ENCODE results near the gene TMEM9.

TMEM9 gene

DNA sequence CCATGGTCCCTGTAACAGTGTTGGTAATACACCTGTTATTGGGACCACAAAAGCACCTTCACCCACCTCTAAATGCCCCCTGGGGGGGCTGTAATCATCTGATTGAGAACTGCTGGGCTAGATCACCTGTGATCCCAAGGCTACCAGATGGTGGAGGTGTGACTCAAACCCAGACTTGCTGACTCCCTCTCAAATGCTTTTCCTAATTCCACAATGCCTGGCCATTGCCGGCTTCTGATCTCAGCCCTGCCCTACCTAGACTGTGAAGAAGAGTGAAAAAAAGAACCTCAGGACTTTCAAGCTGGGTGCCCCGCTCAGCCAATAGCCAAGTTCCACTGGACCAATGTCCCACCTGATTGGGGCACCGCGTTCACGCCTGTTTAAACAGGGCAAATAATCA, 9.6 kb downstream of the TMEM9 start:
- DNase-seq: no peak

DNA sequence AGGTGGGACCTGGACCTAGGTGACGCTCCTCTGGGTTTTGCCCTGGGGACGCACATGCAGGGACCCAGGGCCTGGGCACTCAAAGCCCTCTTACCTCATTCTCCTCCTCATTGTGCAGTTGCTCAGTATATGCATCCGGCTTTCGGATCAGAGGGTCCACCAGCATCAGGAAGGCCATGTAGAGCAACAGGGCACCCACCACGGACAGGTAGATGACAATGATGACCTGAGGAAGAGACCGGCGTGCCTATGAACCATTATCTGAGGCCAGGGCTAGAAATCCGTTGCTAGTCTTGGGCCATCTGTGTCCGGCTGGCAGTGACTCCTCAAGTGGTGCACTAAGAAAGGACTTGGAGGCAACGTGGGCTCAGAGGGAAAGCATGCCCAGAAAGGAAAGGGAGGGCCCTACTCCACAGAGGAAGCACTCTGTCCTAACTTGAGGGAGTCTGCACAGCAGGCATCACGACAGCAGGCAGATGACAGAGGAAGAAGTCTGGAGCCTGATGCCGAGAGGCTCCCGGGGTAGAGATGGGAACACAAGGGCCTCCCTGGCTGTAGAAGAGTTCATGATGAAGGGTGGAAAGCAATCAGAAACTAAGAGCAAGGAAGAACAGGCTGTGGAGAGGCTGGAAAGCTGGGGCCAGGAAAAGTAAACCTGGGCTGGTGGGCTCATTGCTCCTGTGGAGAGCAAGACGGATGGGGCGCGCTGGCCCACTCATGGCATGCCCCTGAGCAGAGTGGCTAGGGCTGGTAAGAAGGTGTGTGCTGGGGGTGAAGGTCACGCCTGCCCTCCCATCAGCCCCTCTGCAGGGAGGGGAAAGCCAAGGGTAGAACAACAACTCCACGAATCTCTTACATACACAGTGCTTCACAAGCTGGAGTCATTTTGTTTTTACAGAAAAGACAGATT, 10.3 kb downstream of the TMEM9 start:
- no peak for DNase-seq

DNA sequence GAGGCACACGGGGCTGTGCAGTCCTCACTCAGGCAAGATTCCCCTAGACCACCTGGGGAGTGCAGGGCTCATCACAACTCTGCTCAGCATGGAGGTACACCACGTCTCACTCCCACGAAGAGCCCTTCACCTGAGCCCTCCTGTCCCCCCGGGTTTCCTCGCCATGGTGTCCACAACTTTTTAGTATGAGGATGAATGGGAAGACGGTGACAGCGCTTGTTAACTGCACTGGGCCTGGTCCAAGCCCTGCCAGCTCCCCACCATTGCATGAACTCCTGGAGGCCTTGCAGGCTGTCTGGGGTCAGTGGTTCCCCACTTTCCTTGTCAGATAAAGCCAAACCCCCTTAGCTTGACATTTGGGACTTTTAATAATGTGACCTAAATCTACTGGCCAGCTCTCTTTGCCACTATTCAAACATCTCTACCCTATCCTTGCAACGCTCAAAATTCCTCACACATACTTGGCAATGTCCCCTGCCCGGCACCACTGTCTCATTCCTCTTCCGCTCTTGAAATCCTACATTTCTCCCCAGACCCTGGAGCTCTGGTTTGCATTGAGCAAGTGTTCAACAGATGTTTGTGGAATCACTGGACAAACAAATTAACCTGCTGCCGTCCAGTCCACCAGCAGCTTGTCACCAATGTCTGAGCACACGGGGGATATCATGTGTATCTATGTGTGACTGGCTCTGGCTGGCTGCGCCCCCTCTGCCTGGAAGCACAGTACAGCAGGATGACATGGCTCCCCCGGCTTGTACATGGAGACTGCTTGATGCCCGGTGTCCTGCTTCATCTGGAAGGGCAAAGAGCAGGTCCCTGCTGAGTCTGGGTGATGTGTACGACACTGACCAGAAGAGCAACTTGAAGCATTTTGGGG, 11.2 kb downstream of the TMEM9 start:
- DNase-seq: no peak

DNA sequence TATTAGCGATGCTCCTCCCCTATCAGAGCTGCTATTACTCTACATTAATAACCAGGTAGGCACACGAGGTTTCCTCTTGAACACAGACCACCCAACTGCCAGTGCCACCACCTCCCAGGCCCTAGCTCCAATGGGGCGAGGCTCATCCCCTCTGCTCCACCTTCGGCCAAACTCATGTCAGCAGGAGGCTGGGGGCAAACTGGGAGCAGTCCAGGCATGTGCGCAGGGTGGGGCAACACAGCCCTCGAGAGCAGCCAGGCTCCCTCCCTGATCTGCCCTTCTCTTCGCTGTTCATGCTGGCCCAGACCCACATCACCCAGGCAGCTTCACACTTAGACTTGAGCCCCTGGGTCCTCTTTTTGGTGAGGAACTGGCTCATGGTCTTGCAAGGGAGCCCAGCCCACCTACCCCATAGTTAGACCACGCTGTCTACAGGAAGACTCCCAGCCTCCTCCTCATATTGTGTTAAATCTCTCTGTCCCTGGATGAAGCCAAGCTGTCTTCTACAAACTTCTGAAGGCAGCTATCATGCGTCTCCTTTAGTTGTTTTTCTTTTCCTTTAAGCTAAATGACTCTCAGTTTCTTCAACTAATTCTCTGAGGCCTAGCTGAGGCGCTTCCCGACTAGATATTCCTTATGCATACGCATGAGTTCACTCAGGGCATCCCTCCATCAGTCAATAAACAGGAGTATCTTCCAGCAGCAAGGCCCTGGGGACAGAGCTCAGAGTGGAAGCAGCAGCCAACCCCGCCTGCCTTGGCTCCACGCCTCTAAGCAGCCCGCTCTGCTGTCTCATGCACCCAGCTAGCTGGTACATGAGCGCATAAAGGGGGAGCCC, 12.0 kb downstream of the TMEM9 start:
- no peak for DNase-seq

DNA sequence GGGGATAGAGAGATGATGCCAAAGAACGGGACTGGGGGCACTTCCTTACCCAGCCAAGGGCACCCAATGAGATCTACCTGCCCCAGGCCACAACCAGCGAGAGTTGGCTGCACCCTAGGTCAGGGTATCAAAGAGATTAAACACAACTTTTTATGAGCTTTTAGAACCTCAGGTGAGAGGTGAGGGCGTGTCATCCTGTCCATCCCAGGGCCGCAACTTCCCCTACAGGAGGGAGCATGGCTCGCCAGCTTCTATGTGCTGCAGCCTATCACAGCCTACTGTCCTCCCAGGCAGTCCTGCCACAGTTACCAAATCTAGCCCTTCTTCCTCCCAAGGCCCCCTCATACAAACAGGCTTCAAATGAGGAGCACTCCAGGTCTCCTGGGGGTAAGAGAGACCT, 12.9 kb downstream of the TMEM9 start:
- no peak for DNase-seq

DNA sequence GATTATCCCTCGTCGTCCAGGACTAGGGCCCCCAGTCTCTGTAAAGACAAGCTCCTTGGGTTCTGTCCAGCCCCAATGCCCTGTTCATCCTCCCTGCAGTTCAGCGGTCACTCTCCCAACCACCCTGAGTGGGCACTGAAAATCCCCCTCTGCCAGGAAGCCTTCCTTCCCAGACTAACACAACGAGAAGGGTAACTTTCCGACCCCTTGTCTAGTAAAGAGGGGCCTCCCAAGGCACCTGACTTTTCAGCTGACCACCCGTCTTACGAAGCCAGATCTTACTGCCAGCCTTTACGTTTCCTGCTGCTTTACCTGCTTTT, 13.4 kb downstream of the TMEM9 start:
- DNase-seq: no peak

DNA sequence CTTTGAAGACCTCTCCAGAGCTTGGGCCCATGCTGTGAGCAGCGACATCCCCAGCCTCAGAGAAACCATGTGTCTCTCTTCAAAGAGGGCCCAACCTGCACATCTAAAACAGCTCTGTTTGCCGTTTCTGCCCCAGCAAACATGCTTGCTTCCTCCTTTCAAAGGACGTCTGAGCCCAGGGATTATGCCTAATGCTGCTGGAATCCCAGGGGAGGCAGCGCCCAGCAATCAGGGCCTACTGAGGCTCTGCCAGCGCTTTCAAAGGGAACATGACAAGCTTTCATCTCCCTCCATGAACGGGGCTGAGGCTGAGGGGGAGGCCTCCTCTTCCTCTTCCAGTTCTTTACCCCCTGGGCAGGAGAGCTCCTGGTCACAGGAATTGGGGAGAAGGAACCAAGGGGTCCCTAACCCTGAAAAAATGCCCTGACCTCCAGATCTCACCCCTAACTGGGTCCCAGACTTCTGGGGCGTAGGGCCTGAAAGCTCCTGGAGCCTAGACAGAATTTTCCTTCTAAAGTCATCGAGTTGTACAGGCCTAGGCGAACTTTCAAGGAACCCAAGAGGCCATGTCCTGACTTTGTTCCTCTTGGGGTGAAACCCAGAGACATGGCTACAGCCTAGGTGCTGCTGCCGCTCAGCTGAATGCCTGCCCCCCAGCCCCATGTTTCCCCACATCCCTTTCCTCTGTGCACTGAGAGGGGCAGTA, 13.9 kb downstream of the TMEM9 start:
- no peak for DNase-seq

DNA sequence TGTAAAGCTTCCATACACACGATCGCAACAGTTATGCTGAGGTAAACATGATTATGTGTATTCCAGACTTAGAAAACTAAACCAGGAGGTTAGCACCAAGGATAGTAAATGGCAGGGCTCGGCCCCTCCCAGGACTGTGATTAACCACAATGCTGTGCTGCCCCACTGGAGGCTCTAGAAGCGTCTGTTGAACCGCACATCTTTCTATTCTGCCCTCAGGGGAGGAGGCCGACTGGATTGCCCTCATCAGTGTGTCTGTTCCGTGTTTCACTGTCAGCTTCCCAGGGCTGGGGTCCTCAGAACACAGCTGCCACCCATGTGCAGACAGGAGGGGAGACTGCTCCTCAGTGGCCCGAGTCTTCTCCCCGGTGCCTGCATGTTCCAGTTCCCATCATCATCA, 14.5 kb downstream of the TMEM9 start:
- DNase-seq: no peak

DNA sequence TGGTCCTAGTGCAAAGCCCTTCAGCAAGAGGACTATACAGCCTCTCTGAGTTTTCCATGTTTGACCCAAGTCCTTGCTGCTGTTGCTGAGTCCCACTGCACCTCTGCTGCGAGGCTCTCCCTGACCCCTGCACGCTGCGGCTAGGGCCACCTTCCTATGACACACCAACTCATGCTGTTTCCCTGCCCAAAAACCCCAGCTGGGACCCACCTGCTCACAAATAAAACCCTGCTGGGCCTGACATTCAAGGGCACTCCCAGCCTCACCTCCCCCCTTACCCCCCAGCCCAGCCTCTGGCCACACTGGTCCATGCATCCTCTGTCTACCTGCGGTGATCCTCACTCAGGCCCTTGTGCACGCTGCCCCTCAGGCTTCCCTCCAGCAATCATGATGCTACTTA, 15.0 kb downstream of the TMEM9 start:
- DNase-seq: no peak

DNA sequence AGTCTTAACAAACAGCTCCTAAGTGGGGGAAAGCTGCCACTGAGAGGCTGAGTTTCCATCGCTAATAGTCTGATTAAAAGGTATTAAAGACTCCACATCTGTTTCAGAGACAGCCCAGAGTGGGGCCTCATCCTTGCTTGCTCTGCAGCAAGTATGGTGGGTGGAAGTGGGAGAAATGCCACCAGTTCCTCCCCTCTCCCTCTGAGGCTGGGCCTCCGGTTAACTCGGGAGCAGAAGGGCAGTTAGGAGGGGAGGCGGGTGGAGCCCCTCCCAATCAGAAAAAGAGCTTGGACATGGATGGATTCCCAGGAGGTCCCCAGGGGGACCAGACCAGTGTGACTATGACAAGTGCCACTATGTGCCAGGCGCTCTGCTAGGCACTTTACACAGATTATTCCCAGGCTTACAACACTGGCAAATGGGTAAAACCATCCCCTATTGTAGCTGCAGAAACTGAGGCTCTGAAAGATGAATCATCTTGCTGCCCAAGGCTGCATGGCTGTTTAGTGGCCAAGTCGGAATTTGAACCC, 15.9 kb downstream of the TMEM9 start:
- DNase-seq: no peak

DNA sequence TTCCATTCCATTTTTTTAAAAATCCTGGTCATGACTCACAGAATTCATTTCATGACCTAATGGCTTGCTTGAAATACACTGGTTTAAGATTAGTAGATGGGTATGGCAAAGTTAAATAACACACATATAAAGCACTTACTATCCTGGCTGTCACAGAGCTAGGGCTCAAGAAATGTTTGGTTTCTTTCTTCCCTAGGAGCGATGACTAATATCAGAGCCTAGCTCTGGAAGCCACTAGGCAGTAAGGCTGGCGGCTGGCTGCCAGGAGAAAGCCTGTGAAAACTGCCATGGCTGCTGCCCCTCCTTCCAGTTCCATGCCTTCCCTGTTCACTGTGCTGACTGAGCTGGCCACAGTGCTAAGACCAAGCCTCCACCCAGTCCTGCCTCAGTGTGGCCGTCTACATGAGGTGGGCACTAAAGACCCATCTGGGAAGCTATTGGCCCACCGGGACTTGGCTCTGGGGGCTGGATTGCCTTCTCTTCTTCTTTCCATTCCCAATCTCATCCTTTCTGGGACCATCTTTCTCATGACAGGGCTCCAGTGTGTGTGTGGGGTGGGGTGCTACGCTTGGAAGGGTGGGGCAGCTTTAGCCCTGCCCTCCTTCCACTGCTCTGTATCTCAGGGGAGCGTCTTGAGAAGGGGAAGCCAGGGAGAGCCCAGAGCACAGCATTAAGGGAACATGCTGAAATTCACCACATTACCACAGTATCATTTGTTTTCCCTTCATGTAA, 16.5 kb downstream of the TMEM9 start:
- DNase-seq: no peak

DNA sequence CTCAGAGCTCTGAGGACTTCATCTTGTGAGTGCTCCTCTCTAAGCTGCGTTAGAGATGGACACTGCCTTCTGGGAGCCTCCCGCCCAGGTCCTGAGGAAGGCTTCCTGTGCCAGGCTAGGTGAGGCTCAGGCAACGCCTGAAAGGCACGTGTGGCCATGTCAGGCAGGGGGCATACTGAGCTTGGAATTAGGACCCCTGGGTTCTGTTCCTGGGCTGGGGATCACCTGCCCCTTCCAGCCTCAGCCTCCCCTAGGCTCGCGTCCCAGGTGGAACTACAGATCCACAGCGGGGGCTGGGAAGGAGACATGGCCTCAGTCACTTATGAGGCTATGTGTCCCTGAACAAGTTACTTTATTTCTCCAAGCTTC, 17.3 kb downstream of the TMEM9 start:
- no peak for DNase-seq

DNA sequence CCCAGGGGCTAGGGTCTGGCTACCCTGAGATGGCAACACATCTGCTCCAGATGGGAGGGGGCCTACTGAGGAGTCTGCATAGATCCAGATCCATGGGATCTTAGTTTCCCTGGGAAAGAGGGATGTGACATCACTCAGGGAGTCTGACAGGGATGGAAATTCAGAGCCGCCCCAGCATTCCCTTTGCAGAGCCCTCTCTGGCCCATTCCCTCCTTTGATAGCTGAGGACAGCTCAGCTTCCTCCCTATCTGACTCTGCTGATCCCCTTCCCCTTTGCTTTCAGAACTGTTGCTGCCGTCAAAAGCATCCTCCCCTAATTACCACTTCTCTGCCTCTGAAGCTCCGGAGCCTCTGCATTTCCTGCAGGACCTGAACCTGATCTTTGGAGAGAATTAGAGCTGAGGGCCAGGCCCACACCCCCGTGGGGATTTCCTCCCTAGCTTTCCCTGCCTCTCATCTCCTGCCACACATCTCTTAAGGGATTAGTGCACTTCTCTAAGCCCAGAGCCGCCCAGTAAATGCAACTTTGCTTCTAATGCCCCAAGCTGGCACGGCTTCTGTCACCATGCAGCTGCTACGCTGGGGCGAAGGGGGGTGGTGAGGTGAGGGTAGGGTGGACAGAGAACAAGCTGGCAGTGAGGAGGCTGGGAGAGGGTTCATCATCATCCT, 17.8 kb downstream of the TMEM9 start:
- no peak for DNase-seq

DNA sequence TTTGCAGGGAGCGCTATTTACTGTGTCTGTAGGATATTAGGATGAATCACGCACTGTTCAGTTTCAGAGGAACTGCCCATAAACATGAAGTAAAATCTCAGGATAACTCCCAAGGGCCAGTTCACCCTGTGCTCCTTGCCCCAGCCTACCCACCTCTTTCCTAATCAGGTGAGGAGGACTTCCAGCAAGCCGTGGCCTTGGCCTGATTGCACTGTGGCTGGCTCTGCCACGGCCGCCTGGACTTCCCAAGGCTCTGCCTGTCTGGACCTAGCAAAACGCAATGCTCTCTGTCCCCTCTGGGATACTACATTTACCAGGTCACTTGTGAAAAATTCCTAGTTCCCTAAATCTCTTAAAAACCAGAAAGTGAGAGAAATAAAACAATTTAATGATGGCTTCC, 19.9 kb downstream of the TMEM9 start:
- DNase-seq: no peak

DNA sequence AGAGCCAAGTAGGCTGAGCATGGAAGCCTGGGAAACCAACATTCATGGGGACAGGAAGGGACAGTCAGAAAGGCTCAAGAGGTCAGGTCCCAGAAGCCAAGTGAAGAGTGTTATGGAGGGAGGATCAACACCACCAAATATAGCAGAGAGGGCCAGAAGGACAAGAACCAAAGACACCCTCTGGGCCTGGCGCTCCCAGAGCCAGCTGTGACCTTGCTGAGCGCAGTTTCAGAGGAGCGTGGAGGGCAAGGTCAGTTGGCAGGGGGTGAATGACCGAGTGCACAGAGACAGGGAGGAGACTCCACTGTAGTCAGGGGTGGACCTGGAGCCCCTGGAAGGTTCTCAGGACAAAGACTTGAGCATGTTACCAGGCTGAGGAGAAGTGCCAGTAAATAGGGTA, 22.9 kb downstream of the TMEM9 start:
- no peak for DNase-seq

DNA sequence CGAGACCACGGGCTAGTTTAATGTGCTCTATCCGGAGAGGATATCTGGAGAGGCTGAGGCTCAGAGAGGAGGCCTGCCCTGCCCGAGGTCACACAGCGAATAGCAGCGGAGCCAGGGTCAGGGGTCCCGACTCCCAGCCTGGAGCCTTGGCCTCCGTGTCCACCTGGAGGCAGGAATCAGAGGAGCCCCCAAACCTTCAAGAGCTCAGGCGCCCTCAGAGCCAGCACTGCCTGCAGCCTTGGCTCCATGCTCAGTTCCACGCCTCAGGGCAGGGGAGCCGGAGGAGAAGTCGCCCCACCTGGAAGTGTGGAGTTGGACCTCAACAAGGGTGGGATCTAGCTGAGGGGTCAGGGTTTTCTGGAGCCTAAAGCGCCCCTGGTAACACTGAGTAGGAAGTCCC, 25.3 kb downstream of the TMEM9 start:
- no peak for DNase-seq

DNA sequence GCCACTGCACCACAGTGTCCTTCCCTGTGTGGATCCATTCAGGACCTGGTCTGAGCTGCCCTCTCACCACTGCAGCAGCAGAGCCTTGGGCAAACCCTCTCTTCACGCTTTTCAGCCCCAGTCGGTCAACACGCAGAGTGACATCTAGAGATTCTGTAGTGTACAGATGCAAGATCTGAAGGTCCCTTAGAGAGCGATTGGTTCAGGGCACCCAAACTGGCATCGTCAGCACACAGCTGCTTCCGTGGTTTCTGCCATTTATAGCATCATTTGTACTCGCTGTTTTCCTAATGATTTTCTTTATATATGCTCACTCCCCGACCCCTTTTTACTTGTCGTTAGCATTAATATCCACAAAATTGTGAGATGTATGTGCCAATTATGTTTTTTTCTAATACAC, 25.8 kb downstream of the TMEM9 start:
- no peak for DNase-seq

DNA sequence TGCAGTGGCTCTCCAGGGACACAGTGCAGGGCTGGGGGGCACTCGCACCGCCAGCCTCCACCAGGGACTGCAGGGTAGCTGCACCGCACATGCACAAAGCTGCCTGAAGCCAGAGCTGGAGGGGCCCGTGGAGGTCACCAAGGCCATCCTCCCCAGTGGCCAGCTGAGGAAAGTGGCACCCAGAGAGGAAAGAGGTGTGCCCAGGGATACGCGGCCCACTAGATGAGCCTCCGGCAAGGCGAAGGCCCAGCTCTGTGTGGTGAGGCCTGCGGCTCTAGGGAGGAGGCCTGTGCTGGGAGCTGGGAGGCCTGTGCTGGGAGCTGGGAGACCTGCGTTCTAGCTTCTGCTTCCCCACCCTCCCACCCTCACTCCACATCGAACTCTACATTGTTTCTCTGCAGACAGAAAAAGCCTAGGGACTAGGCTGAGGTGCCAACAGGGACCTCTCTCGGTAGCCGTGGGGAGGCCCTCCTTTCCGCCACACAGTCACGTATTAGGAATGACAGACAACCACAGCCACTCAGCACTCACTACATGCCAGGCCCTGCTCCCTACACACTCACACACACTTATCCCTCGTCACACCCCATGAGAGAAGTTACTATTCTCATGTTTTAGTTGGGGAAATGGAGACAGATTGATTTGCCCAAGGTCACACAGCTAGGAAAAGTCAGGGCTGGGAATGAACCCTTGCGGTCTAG, 26.4 kb downstream of the TMEM9 start:
- no peak for DNase-seq

DNA sequence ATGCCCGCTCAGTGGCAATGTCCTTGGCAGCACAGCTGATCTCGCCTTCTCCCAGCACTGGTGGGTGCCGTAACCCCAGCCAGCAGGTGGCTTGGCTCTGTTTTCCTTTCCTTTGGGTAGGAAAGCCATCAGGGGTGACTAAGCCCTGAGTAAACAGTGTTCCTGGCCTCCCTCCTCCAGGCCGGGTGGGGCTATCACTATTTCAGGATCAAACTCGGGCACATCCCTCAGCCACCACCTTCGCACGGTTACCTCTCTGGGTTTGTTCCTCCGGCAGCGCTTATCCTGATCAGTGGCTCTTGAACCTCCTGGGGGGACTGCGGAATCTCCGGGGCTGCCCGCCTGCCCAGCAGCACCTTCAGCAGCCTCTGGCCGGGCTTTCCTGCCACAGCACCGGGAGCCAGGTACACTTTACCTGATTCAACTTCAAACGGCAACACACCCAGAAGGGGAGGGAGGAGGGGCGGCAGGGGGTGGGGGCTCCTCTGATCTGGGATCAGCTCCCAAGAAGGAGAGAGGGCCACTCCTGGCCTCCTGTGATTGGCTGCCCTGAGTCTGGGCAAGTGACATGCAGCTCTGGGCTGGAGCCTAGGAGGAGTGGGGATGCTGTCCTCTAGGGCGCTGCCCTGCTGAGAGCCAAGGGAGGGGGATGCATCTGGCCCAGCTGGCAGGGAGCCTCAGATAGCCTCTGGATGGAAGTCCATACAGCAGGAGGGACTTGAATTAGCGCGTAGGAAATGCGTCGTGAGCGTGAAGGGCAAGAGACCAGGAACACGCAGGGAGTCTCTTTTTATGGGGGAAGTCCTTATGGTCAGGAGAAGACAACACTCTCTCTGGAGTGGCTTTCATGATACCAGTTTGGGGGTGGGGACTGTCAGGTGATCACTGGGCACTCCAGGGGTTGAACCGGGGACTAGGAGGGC, 27.2 kb downstream of the TMEM9 start, which contains the start of gene ASCL5:
TSS of gene ASCL5 (minus strand) at position 353 of the 923 bp plus-strand sequence. CDS start 11,812 bp downstream, outside the sequence.
- DNase-seq: no peak

Data from activated CD8-positive, alpha-beta memory T cell treated with anti-CD3 and anti-CD28 coated beads, Interleukin-2, amount 50 U/mL, for 48 hours (primary cell).